Bone marrow (tissue), 2 donors: Measurements from ENCODE around the gene CRELD2.

Source experiments
- DNase-seq, 2 donors: peaks; one replicate each; lab custom pipeline; 2025; lab: John Stamatoyannopoulos, UW

The CRELD2 gene

GRCh38 chr22:49956914-49957825 is 38.7 kb downstream of the CRELD2 start:
- DNase-seq: no peak

GRCh38 chr22:49957826-49958365 is 39.5 kb downstream of the CRELD2 start:
- DNase-seq: no peak

- DNase-seq: no peak
Measured at GRCh38 chr22:49958366-49958921, 40.0 kb downstream of the CRELD2 start.

- no peak for DNase-seq
Measured at GRCh38 chr22:49958931-49959781, 40.7 kb downstream of the CRELD2 start.

GRCh38 chr22:49959782-49960158 is 41.3 kb downstream of the CRELD2 start:
- DNase-seq: no peak

- DNase-seq: peak; percentile 86 to 96
Measured at GRCh38 chr22:49960159-49961004, 41.9 kb downstream of the CRELD2 start, which contains the start of gene PIM3. TSS of gene PIM3 (plus strand) at chr22:49960772. CDS start at chr22:49960948, 176 bp downstream.

GRCh38 chr22:49961005-49961600 is 42.7 kb downstream of the CRELD2 start:
- DNase-seq: no peak

- no peak for DNase-seq
Measured at GRCh38 chr22:49961601-49962011, 43.2 kb downstream of the CRELD2 start.

GRCh38 chr22:49962012-49962750 is 43.7 kb downstream of the CRELD2 start:
- peak; percentile 45 to 79 for DNase-seq

- DNase-seq: no peak
Measured at GRCh38 chr22:49962751-49963646, 44.6 kb downstream of the CRELD2 start.

GRCh38 chr22:49963647-49964026 is 45.2 kb downstream of the CRELD2 start:
- DNase-seq: no peak

- no peak for DNase-seq
Measured at GRCh38 chr22:49964136-49965090, 46.0 kb downstream of the CRELD2 start.

GRCh38 chr22:49965091-49966040 is 46.9 kb downstream of the CRELD2 start:
- DNase-seq: no peak

- DNase-seq: no peak
Measured at GRCh38 chr22:49966041-49966773, 47.8 kb downstream of the CRELD2 start.

- peak in 1 of 2 donors; percentile 55 for DNase-seq
Measured at GRCh38 chr22:49966774-49967705, 48.6 kb downstream of the CRELD2 start.
